ENCODE data around the gene UBFD1. TPM values are rescaled to one million over a fixed set of nuclear protein-coding genes. Genes with fewer than 3 reads are reported as not detected.

UBFD1 gene
- total RNA-seq, 1 experiment from 2014 or later, result 53.1 TPM

Other genes starting within 250 kb of the UBFD1 start
- gene COG7, start 104.5 kb upstream of the UBFD1 start, total RNA-seq (2014; rRNA removed; shearing (Covaris generic)), result 15.1 and 16.7 TPM in 2 replicates
- gene GGA2, start 47.2 kb upstream of the UBFD1 start, total RNA-seq (2014; rRNA removed; shearing (Covaris generic)), result 43.6 and 58.0 TPM in 2 replicates
- gene EARS2, start 377 bp upstream of the UBFD1 start, total RNA-seq (2014; rRNA removed; shearing (Covaris generic)), result 41.9 and 44.3 TPM in 2 replicates
- gene NDUFAB1, start 38.6 kb downstream of the UBFD1 start, total RNA-seq (2014; rRNA removed; shearing (Covaris generic)), result 182 and 201 TPM in 2 replicates
- gene PALB2, start 83.6 kb downstream of the UBFD1 start, total RNA-seq (2014; rRNA removed; shearing (Covaris generic)), result 21.1 and 28.8 TPM in 2 replicates
- gene DCTN5, start 83.7 kb downstream of the UBFD1 start, total RNA-seq (2014; rRNA removed; shearing (Covaris generic)), result 70.6 and 75.6 TPM in 2 replicates
- gene PLK1, start 121.2 kb downstream of the UBFD1 start, total RNA-seq (2014; rRNA removed; shearing (Covaris generic)), result 14.3 and 16.6 TPM in 2 replicates
- gene ERN2, start 155.5 kb downstream of the UBFD1 start, total RNA-seq (2014; rRNA removed; shearing (Covaris generic)), result not detected in 2 replicates
- not detected in 2 replicates for gene CHP2, start 197.3 kb downstream of the UBFD1 start, total RNA-seq (2014; rRNA removed; shearing (Covaris generic))